NCI-H446 (cell line): ENCODE data around the gene TM4SF4.

Source experiments
- DNase-seq, 2 experiments: peaks; one replicate each; lab custom pipeline; 2025; lab: John Stamatoyannopoulos, UW

TM4SF4 gene

GRCh38 chr3:149548669-149549065 lies 74.2 kb downstream of the TM4SF4 start:
- DNase-seq: no peak

- DNase-seq: no peak
These were observed 77.0 kb downstream of the TM4SF4 start for GRCh38 chr3:149551500-149551899.

GRCh38 chr3:149552700-149553099 lies 78.2 kb downstream of the TM4SF4 start:
- no peak for DNase-seq
